ENCODE results near the gene MTSS2.
"Not testable (repeated sequence)": the region's sequence is repeated elsewhere in the genome, so short reads cannot be mapped to it uniquely, and the experiment has no call there.

Gene MTSS2

GRCh38 chr16:70674221-70675014 lies 11.4 kb downstream of the MTSS2 start:
- no peak for DNase-seq (ENCODE audit: low read depth in 2 of 2)

- not testable (repeated sequence) for DNase-seq (ENCODE audit: low read depth in 2 of 2)
Measured at GRCh38 chr16:70670938-70671337, 14.9 kb downstream of the MTSS2 start.

- no peak for DNase-seq (ENCODE audit: low read depth in 2 of 2)
Measured at GRCh38 chr16:70670175-70670574, 15.7 kb downstream of the MTSS2 start.

GRCh38 chr16:70665806-70666735 lies 19.8 kb downstream of the MTSS2 start:
- no peak for DNase-seq (ENCODE audit: low read depth in 2 of 2)

GRCh38 chr16:70665113-70665694 lies 20.6 kb downstream of the MTSS2 start:
- DNase-seq (ENCODE audit: low read depth in 2 of 2), result no peak

- DNase-seq (ENCODE audit: low read depth in 2 of 2), result no peak
Measured at GRCh38 chr16:70664325-70665112, 21.3 kb downstream of the MTSS2 start.

- no peak for DNase-seq (ENCODE audit: low read depth in 2 of 2)
Measured at GRCh38 chr16:70663524-70664324, 22.1 kb downstream of the MTSS2 start.

GRCh38 chr16:70662991-70663523 lies 22.8 kb downstream of the MTSS2 start:
- no peak for DNase-seq (ENCODE audit: low read depth in 2 of 2)

GRCh38 chr16:70661918-70662641 lies 23.8 kb downstream of the MTSS2 start:
- no peak for DNase-seq (ENCODE audit: low read depth in 2 of 2)

- no peak for DNase-seq (ENCODE audit: low read depth in 2 of 2)
Measured at GRCh38 chr16:70661534-70661917, 24.3 kb downstream of the MTSS2 start.

- DNase-seq (ENCODE audit: low read depth in 2 of 2), result no peak
Measured at GRCh38 chr16:70660672-70661350, 25.0 kb downstream of the MTSS2 start.

GRCh38 chr16:70659953-70660671 lies 25.7 kb downstream of the MTSS2 start:
- no peak for DNase-seq (ENCODE audit: low read depth in 2 of 2)

- DNase-seq (ENCODE audit: low read depth in 2 of 2), result no peak
Measured at GRCh38 chr16:70659546-70659945, 26.3 kb downstream of the MTSS2 start.

- DNase-seq (ENCODE audit: low read depth in 2 of 2), result no peak
Measured at GRCh38 chr16:70658921-70659320, 26.9 kb downstream of the MTSS2 start.

GRCh38 chr16:70657956-70658355 lies 27.9 kb downstream of the MTSS2 start:
- DNase-seq (ENCODE audit: low read depth in 2 of 2), result no peak

- DNase-seq (ENCODE audit: low read depth in 2 of 2), result no peak
Measured at GRCh38 chr16:70656712-70657263, 29.1 kb downstream of the MTSS2 start.

- DNase-seq (ENCODE audit: low read depth in 2 of 2), result no peak
Measured at GRCh38 chr16:70656065-70656711, 29.7 kb downstream of the MTSS2 start.

All from stimulated activated CD8-positive, alpha-beta memory T cell treated with anti-CD3 and anti-CD28 coated beads, Interleukin-7, amount 100 ng/mL, for 4 hours (primary cell).